ENCODE results near the gene PPP2R1B.

GRCh38 chr11:111766834-111767142, 599 bp upstream of the PPP2R1B start:
- TF ChIP-seq, protein P1, sequence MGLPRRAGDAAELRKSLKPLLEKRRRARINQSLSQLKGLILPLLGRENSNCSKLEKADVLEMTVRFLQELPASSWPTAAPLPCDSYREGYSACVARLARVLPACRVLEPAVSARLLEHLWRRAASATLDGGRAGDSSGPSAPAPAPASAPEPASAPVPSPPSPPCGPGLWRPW (IDR thresholded peaks at IDR 0.05) = no peak
- TF ChIP-seq POLR2A (IDR thresholded peaks at IDR 0.05; ENCODE audit: low read length) = no peak
- no peak for TF ChIP-seq CTCF (IDR thresholded peaks at IDR 0.05)
- TF ChIP-seq REST (IDR thresholded peaks at IDR 0.05) = no peak
- TF ChIP-seq JUNB (IDR thresholded peaks at IDR 0.05) = no peak
- no peak for TF ChIP-seq BHLHE40 (IDR thresholded peaks at IDR 0.05; ENCODE audit: low read depth, low read length)
- TF ChIP-seq HOXA7 (CRISPR knock-in tag; IDR thresholded peaks at IDR 0.05) = no peak
- no peak for TF ChIP-seq USF2 (IDR thresholded peaks at IDR 0.05)
- no peak for TF ChIP-seq KDM1A (IDR thresholded peaks at IDR 0.05; ENCODE audit: low read depth)
- no peak for TF ChIP-seq CEBPB (IDR thresholded peaks at IDR 0.05)
- TF ChIP-seq EP300 (IDR thresholded peaks at IDR 0.05) = no peak
- TF ChIP-seq SMC3 (IDR thresholded peaks at IDR 0.05) = no peak

Data from A549 (cell line).